Stomach (tissue), 4 donors: ENCODE results near the gene TCTN3.

Source experiments
- EP300 ChIP-seq: sonication (generic); formaldehyde crosslinking; IDR thresholded peaks from one replicate; pipeline ENCODE4 v1.6.1; 2017; ENCODE audit warnings: antibody characterized with exemption
- POLR2A ChIP-seq, 4 donors: fragments of 450-650 bp; IDR thresholded peaks; one replicate each; pipeline ENCODE4 v1.6.1; 2016; ENCODE audit warnings: antibody characterized with exemption in 4 of 4, control low read depth in 2 of 4, mild to moderate bottlenecking in 1 of 4, moderate library complexity in 1 of 4
- POLR2AphosphoS5 ChIP-seq, 3 donors: sonication (generic); formaldehyde crosslinking; IDR thresholded peaks; one replicate each; pipeline ENCODE4 v1.6.1; 2016; ENCODE audit warnings: antibody characterized with exemption in 3 of 3
- TF ChIP-seq, protein P1 (sequence below), 7 experiments: fragments of 450-650 bp in 4 of 7; fragments of 200-600 bp in 3 of 7; sonication (generic) in 3 of 7; IDR thresholded peaks; one replicate each; pipeline ENCODE4 v1.5.1; 2016 to 2019; ENCODE audit warnings: antibody characterized with exemption in 7 of 7, control low read depth in 2 of 7, mild to moderate bottlenecking in 1 of 7

DNA sequence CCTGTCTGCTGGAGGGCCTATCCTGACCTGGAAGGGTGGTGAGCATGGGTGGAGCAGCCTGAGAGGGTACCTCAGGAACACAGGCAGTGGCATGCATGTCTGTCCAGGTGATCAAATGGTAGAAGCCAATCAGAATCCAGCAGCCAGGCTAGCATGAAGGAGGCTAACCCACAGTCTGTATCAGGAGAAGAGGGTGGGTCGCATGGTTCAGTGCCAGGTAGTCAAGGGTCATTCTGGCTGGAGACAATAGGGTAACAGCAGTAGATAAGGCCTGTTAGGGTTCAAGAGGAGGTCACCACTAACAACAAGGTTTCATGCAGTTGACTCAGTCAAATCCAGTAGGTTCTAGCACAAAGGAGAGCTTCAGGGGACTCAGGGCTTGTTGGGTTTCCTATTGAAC is 47.6 kb downstream of the TCTN3 start:
- TF ChIP-seq EP300, result no peak
- TF ChIP-seq, protein P1, sequence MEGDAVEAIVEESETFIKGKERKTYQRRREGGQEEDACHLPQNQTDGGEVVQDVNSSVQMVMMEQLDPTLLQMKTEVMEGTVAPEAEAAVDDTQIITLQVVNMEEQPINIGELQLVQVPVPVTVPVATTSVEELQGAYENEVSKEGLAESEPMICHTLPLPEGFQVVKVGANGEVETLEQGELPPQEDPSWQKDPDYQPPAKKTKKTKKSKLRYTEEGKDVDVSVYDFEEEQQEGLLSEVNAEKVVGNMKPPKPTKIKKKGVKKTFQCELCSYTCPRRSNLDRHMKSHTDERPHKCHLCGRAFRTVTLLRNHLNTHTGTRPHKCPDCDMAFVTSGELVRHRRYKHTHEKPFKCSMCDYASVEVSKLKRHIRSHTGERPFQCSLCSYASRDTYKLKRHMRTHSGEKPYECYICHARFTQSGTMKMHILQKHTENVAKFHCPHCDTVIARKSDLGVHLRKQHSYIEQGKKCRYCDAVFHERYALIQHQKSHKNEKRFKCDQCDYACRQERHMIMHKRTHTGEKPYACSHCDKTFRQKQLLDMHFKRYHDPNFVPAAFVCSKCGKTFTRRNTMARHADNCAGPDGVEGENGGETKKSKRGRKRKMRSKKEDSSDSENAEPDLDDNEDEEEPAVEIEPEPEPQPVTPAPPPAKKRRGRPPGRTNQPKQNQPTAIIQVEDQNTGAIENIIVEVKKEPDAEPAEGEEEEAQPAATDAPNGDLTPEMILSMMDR (IDR thresholded peaks at IDR 0.05), result no peak
- no peak for TF ChIP-seq POLR2A (IDR thresholded peaks at IDR 0.05)
- no peak for TF ChIP-seq POLR2AphosphoS5 (IDR thresholded peaks at IDR 0.05)
